Thyroid gland (tissue), 4 donors: ENCODE results near the gene PIH1D1.

Experiments used
- POLR2A ChIP-seq, 2 donors: fragments of 450-650 bp; IDR thresholded peaks; one replicate each; pipeline ENCODE4 v1.6.1; 2017; ENCODE audit warnings: antibody characterized with exemption in 2 of 2, mild to moderate bottlenecking in 2 of 2, moderate library complexity in 1 of 2
- TF ChIP-seq, protein P1 (sequence below), 6 experiments: fragments of 200-600 bp in 3 of 6; fragments of 450-650 bp in 3 of 6; sonication (generic) in 3 of 6; IDR thresholded peaks; one replicate each; pipeline ENCODE4 v1.5.1; 2016 to 2019; ENCODE audit warnings: antibody characterized with exemption in 6 of 6, mild to moderate bottlenecking in 2 of 6, inconsistent platforms in 1 of 6, moderate library complexity in 1 of 6

DNA sequence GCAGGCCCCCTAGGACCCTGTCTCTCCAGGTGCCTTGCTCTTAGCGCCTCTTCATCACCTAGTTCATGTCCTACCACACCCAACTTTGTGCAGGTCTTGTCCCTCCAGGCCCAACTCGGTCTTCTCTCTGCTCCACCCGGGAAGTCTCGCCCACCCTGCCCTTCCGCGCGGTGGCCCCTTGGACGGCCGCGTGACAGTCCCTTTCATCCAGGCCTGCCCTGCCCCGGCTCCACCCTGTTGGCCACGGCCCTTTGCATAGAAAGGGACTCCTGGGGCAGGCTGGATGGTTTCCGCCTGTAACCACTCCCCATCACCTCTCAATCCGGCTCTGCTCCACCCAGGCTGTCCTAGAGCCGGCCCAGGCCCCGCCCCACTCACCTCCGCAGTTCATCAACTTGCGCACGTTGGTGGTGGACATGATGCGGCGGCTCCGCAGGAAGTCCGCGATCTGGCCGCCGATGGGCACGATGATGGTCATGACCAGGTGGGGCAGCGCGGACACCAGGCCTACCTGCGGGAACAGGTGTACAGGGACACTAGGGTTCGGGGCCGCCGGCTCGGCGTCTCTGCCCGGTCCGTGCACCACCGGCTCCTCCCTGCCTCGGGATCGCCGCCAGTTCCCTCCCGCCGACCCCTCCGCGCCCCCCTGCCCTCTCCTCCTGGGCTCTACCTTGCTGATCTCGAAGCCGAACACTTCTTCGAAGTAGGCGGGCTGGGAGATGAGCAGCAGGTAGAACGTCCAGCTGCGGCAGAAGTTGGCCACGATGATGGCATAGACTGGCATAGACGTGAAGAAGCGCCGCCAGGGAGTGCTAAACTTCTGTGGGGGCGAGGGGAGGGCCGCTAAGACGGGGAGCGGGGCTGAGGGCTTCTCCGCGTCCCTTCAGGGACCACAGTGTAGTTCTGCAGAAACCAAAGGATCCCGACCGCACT is 19.2 kb downstream of the PIH1D1 start:
- TF ChIP-seq, protein P1, sequence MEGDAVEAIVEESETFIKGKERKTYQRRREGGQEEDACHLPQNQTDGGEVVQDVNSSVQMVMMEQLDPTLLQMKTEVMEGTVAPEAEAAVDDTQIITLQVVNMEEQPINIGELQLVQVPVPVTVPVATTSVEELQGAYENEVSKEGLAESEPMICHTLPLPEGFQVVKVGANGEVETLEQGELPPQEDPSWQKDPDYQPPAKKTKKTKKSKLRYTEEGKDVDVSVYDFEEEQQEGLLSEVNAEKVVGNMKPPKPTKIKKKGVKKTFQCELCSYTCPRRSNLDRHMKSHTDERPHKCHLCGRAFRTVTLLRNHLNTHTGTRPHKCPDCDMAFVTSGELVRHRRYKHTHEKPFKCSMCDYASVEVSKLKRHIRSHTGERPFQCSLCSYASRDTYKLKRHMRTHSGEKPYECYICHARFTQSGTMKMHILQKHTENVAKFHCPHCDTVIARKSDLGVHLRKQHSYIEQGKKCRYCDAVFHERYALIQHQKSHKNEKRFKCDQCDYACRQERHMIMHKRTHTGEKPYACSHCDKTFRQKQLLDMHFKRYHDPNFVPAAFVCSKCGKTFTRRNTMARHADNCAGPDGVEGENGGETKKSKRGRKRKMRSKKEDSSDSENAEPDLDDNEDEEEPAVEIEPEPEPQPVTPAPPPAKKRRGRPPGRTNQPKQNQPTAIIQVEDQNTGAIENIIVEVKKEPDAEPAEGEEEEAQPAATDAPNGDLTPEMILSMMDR (IDR thresholded peaks at IDR 0.05), result no peak
- no peak for TF ChIP-seq POLR2A (IDR thresholded peaks at IDR 0.05)
